Renal pelvis (tissue), 4 donors: ENCODE results near the gene UBE2J1. TPM values are rescaled to one million over a fixed set of nuclear protein-coding genes. Genes with fewer than 3 reads are reported as not detected.
"Not testable (repeated sequence)": the region's sequence is repeated elsewhere in the genome, so short reads cannot be mapped to it uniquely, and the experiment has no call there.

Experiments used
- DNase-seq: peaks from one replicate; pipeline ENCODE4 v3.0.0-alpha.2; 2013
- polyA plus RNA-seq, 3 donors: library from polyadenylated mRNA; unstranded; fragments of 120-200 nt; gene quantifications; one replicate each; pipeline ENCODE4 v1.2.1, GENCODE V29; 2013; ENCODE audit not compliant: insufficient read length in 3 of 3

The UBE2J1 gene
- polyA plus RNA-seq, 3 donors = 49.5 to 52.1 (median 50.0) TPM

DNA sequence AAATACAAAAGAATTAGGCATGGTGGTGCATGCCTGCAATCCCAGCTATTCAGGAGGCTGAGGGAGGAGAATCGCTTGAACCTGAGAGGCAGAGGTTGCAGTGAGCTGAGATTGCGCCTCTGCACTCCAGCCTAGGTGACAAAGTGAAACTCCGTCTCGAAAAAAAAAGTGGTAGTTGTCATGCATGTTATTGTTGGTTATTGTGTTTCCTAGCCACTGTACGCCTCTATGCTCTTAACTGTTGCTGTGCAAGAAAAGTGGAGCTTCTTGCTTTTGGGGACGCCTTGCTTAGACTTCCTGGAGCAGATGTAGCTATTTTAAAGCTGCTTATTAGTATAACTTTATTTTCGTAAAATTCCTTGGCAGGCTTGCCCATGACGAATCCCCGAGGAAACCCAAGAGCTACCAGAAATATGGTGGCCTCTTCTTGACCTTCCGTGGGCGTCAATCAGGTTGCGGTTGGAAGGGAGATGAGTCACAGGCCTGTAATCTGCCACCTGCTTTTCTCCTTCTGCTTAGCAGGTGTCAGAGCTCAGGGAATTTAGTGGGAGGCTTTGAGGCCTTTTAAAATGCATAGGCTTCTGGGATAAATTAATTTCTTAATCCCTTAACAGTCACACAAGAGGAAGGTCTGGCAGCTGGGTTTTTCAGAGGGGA, 54.7 kb downstream of the UBE2J1 start:
- DNase-seq = no peak

GRCh38 chr6:89295981-89296380, 56.5 kb downstream of the UBE2J1 start:
- DNase-seq = no peak

GRCh38 chr6:89295116-89295515, 57.4 kb downstream of the UBE2J1 start:
- not testable (repeated sequence) for DNase-seq

GRCh38 chr6:89291256-89291819, 61.2 kb downstream of the UBE2J1 start:
- no peak for DNase-seq

DNA sequence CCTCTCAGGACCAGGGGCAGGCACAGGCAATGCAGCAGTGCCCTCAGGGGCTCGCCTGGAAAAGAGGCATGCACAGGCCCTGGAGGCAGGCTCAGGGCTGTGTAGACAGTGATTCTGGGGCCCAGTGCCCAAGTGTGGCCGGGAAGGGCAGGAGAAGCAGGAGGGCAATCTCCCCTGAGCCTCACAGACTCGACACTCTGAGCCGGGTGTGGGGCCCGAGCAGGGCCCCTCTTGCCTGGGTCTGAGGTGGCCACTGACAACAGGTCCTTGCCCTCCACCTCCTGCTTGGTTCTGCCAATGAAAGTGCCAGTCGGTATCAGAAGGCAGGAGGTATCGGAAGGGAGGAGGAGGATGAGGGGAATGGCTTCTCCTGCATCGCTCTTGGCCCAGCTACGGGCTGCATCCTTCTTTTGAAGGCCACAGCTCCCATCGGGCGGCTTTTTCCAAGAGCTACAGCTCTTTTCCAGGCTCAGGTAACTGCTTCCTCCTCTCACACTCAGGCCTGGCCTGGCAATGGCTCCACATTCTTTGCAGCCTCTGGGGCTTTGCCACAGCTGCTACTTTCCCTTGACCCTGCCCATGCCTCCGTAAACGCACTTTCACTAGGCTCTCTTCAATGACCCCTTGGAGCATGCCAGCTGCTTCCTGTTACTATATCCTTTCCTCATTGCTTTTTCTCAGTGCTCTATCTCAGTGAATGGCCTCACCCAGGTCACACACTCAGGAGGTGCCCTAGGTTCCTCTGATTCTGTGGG, 61.9 kb downstream of the UBE2J1 start:
- no peak for DNase-seq

GRCh38 chr6:89289710-89290109, 62.8 kb downstream of the UBE2J1 start:
- no peak for DNase-seq

DNA sequence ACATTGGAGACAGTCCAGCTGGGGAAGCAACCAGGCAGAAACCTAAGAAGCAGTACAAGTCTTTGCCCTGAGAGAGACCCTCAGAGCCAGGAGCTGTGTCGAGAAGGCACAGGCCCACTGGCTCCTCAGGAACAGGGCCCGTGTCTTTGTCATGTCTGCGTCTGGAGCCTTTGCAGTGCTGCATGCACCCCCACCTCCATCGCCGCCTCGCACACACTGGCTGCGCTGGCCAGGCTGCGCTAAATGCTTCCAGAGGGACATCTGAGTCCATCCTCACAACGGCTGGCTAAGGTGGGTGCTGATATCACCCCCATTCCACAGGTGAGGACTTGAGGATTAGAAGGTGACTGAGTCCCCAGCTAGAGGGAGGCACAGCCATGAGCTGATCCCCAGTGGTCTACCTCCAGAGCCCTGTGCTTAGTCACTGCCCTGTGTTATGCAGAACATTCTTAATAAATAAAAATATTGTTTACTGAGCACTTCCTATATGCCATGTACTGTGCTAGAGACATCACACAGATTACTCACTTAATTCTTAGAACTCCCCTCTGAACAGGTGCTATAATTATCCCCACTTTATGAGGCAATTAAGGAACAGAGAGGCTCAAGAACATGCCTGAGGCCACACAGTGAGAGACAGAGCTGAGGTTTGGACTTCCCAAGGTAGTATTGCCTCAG, 65.0 kb downstream of the UBE2J1 start:
- DNase-seq = no peak

DNA sequence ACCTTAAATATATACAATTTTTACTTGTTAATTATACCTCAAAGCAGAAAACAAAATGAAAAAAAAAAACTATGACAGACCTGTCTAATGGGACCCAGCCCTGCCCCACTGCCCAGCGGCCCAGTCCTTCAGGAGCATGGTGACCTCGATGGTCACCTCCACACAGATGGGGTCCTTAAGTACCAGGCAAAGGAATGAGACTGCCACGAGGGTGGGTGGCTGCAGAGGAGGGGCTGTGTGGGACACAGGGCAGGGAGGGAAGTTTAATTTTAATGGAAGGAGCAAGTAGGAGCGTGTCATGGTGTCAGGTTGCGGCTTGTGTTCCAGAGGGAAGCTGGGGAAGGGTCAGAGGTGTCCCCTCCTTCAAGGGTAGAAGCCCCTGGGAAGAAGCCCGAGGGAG, 66.0 kb downstream of the UBE2J1 start:
- DNase-seq = no peak

DNA sequence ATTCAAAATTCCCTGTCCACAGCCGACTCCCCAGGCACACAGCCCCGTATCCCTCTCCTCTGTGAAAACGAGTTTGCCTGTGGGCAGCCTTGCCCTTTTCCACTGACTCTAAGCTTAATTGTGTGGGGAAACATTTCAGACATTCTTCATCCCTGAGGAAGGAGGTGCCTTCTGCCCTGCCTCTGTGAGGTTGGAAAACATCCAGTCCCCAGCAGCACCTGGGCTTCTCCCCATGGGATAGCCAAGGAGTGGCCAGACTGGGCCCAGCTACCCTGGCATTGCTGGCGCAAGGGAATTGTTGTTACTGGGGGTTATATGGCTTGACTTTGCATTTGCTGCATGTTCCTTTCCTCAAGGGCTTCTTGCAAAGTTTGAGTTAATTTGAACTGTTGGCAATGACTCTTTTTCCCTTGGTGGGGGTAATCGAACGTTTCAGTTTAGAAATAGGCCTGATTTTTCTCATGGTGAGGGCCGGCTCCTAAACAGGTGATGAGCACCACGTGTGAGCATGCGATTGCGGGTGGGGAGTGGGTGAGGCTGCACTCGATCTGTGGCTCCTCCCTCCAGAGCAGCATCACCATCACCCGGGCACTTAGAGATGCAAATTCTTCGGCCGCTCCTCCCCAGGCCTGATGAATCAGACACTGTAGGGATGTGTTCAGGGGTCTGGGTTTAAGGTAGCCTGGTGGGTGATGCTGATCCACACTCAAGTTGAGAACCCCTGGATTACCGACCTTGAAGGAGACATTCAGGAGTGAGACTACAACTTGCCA, 67.4 kb downstream of the UBE2J1 start:
- no peak for DNase-seq

DNA sequence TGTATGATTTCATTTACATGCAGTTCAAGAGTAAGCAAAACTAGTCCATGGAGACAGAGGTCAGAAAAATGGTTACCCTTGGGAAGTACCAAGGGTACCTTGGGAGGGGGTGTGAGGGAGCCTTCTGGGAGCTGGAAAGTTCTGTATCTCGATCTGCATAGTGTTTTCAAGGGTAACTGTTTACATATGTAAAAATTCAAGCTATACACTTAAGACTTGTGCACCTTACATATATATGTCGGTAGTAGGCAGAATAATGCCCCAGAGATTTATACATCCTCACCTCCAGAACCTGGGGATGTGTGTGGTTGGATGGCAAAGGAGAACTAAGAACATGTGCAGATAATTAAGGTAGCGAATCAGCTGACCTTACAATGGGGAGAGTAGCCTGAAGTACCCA, 68.4 kb downstream of the UBE2J1 start:
- no peak for DNase-seq

DNA sequence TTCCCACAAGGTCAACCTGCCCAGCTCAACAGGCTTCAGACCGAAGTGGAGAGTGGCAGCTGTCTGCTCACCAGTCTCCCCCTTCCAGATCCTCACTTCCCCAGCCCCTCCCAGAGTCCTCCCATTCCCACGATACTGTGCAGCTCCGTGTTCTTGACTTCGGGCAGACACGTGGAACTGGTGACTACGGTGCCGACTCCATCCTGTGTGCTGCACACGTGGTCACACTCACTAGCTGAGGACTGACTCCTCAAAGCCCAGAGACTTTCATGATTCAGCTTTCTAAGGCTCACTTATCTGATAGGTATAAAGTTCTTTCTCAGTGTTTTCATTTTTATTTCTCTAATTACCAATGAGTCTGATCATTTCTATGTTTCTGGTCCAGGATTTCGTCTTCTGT, 69.8 kb downstream of the UBE2J1 start:
- DNase-seq = no peak

DNA sequence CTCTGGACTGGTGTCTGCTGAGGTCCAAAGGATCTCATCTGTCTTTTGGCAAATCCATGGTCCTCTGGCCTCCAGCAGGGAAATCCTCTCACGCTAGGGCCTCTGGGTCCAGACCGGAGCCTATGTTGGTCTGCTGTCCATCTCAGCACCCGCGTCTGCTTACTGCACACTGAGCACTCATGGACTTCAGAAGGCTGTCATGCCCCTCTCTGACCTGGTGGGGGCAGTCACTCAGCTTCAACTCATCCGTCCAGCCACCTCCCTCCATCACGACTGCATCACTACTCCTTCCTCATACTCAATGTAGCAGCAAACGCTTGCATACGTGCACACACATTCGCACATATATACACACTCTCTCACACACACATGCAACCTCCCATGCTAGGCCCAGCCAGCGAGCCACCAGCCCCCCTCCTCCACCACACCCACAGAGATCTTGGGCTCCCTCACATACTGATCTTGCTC, 70.7 kb downstream of the UBE2J1 start:
- DNase-seq = no peak

DNA sequence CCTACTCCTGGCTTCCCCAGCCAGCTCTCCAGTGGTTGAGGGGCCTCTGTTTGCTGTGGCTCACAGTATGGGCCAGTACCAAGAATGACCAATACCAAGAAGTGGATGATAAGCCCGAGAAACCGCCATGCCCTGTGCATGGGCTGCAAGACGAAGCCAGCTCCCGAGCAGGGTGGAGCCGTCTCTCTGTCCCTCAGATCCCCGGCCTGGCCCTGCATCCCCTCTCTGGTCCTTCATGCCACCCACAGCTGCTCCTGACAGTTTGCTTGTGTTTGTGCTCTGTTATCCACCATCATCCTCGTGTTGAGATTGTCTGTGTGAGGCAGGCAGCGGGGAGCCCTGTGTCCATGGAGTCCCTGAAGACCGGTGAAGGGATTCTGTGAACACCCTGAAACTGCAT, 73.6 kb downstream of the UBE2J1 start:
- DNase-seq = no peak

Other genes with a start within 250 kb of the UBE2J1 start
- gene SRSF12, start 234.7 kb downstream of the UBE2J1 start, polyA plus RNA-seq = 10 to 100 TPM; 12.2 to 18.1 (median 17.5) TPM
- gene PM20D2, start 206.7 kb downstream of the UBE2J1 start, polyA plus RNA-seq = 10 to 100 TPM; 30.2 to 33.6 (median 32.7) TPM
- gene GABRR1, start 135.4 kb downstream of the UBE2J1 start, polyA plus RNA-seq = 1 to 10 TPM; 1.2 to 1.6 (median 1.3) TPM
- gene GABRR2, start 37.4 kb downstream of the UBE2J1 start, polyA plus RNA-seq = 1 to 10 TPM in 2 of 3 donors, under 1 TPM in 1; 0.97 to 3.1 (median 1.4) TPM
- gene RRAGD, start 59.6 kb upstream of the UBE2J1 start, polyA plus RNA-seq = 10 to 100 TPM; 25.9 to 32.4 (median 28.6) TPM
- gene ANKRD6, start 80.4 kb upstream of the UBE2J1 start, polyA plus RNA-seq = 10 to 100 TPM; 24.4 to 38.0 (median 35.9) TPM